ENCODE data around the gene CD300H. TPM values are rescaled to one million over a fixed set of nuclear protein-coding genes. Genes with fewer than 3 reads are reported as not detected.

Gene CD300H
- total RNA-seq, 1 experiment from 2014 or later: not detected

DNA sequence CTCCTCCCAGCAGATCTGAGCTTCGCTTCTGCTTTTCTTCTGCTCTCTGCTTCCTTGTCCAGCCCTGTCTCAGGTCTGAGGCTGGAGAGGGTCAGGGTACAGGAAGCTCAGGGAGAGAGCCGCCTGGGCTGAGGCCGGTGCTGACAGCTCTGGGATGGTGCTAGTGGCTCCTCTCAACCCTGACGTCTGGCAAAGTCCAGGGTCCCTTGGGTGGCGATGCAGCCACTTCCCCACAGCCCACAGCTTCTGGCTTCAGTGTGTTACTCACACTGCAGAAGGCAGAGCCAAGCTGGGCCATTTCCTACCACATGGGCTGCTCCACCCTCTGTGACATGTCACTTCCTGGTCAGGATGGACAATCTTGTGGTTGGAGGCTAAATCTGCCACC is 21.5 kb downstream of the CD300H start, which contains the start of gene CD300C:
Gene CD300C, minus strand, starts transcription at position 273 of the 388 bp plus-strand sequence. CDS start 333 bp downstream, outside the sequence.
- ATAC-seq: no peak
- Histone ChIP-seq H3K27me3 (ENCODE audit: control insufficient read depth, insufficient read depth, low read length) (no peaks in the 10 kb centered on the region), H3K27ac (ENCODE audit: low read length) (no peak within 1 kb of the TSS), H3K9me3 (ENCODE audit: control insufficient read depth, insufficient read depth, low read depth, low read length) (no peaks in the 10 kb centered on the region), H3K4me3 (ENCODE audit: low read depth in 2 of 2, low read length in 2 of 2) (no peak within 1 kb of the TSS), H3K36me3 (ENCODE audit: control insufficient read depth, insufficient read depth, low read length) (no peaks in the 10 kb centered on the region), H3K4me1 (ENCODE audit: control insufficient read depth, insufficient read depth, low read length) (no peaks in the 10 kb centered on the region)
- CTCF ChIA-PET: interaction anchor here (0.9 kb wide), 1 partner anchor 20 kb away, joined by 5 read pairs; no protein-coding TSS in a partner anchor
- in situ Hi-C loops (cut with HindIII; ENCODE audit: low pct_unique_long_range_greater_than_20kb, low sequenced_read_pairs): no loop called here
- no peak for DNase-seq (ENCODE audit: low read depth, low spot score)
- BruUV-seq (replicated peaks): no TSS peak
- TF ChIP-seq, protein P1, sequence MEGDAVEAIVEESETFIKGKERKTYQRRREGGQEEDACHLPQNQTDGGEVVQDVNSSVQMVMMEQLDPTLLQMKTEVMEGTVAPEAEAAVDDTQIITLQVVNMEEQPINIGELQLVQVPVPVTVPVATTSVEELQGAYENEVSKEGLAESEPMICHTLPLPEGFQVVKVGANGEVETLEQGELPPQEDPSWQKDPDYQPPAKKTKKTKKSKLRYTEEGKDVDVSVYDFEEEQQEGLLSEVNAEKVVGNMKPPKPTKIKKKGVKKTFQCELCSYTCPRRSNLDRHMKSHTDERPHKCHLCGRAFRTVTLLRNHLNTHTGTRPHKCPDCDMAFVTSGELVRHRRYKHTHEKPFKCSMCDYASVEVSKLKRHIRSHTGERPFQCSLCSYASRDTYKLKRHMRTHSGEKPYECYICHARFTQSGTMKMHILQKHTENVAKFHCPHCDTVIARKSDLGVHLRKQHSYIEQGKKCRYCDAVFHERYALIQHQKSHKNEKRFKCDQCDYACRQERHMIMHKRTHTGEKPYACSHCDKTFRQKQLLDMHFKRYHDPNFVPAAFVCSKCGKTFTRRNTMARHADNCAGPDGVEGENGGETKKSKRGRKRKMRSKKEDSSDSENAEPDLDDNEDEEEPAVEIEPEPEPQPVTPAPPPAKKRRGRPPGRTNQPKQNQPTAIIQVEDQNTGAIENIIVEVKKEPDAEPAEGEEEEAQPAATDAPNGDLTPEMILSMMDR (IDR thresholded peaks at IDR 0.05): no peak
- no peak for TF ChIP-seq SIN3A (IDR thresholded peaks at IDR 0.05; ENCODE audit: borderline replicate concordance, insufficient read depth, low read depth, low read length)
- TF ChIP-seq, protein P2, sequence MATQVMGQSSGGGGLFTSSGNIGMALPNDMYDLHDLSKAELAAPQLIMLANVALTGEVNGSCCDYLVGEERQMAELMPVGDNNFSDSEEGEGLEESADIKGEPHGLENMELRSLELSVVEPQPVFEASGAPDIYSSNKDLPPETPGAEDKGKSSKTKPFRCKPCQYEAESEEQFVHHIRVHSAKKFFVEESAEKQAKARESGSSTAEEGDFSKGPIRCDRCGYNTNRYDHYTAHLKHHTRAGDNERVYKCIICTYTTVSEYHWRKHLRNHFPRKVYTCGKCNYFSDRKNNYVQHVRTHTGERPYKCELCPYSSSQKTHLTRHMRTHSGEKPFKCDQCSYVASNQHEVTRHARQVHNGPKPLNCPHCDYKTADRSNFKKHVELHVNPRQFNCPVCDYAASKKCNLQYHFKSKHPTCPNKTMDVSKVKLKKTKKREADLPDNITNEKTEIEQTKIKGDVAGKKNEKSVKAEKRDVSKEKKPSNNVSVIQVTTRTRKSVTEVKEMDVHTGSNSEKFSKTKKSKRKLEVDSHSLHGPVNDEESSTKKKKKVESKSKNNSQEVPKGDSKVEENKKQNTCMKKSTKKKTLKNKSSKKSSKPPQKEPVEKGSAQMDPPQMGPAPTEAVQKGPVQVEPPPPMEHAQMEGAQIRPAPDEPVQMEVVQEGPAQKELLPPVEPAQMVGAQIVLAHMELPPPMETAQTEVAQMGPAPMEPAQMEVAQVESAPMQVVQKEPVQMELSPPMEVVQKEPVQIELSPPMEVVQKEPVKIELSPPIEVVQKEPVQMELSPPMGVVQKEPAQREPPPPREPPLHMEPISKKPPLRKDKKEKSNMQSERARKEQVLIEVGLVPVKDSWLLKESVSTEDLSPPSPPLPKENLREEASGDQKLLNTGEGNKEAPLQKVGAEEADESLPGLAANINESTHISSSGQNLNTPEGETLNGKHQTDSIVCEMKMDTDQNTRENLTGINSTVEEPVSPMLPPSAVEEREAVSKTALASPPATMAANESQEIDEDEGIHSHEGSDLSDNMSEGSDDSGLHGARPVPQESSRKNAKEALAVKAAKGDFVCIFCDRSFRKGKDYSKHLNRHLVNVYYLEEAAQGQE (IDR thresholded peaks at IDR 0.05; ENCODE audit: insufficient read depth in 1 of 2, low read depth in 2 of 2, low read length in 1 of 2): no peak
- TF ChIP-seq TCF7L2 (IDR thresholded peaks at IDR 0.05; ENCODE audit: low read depth, low read length): no peak
- no peak for TF ChIP-seq POLR2AphosphoS5 (IDR thresholded peaks at IDR 0.05; ENCODE audit: low read depth, low read length)
- intact Hi-C loops (cut with micrococcal nuclease; ENCODE audit: unreplicated experiment): no loop called here
- POLR2A ChIA-PET: no interaction called here

DNA sequence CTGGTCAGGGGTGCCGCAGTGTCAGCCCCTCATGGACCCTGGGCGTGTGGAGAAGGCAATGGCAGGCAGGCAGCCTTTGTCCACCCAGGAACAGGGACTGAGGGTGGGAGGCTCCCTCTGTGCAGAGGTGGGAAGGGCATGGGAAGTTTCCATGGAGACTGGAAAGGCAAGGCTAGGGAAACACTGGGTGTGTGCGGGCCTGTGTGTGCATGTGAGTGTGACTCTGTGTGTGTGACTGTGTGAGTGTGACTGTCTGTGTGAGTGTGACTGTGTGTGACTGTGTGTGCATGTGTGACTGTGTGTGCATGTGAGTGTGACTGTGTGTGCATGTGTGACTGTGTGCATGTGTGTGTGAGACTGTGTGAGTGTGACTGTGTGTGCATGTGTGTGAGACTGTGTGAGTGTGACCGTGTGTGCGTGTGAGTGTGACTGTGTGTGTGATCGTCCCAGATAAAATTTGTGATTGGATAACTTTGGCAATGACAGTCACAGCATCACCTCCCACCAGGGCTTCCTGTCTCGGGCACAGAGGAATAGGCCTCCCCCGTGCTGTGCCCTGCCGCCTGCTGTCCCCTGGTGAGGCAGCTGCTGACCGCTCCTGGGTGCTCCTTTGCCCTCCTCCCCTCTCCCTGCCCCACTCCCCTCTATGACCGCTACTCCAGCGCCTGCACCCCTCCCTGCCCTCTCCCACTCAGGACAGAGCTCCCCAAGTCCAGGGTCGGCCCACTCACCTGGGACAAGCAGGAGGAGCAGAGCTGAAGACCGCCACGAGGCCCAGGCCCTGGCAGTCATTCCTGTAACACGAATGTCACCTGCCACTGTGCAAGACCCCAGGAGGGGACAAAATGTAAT is 22.1 kb downstream of the CD300H start:
- Histone ChIP-seq H3K4me3 (ENCODE audit: low read depth in 2 of 2, low read length in 2 of 2) (no peak overlapping the region), H3K36me3 (ENCODE audit: control insufficient read depth, insufficient read depth, low read length) (no peaks in the 10 kb centered on the region), H3K27me3 (ENCODE audit: control insufficient read depth, insufficient read depth, low read length) (no peaks in the 10 kb centered on the region), H3K9me3 (ENCODE audit: control insufficient read depth, insufficient read depth, low read depth, low read length) (no peaks in the 10 kb centered on the region), H3K27ac (ENCODE audit: low read length) (no peak overlapping the region), H3K4me1 (ENCODE audit: control insufficient read depth, insufficient read depth, low read length) (no peaks in the 10 kb centered on the region)
- POLR2A ChIA-PET: no interaction called here
- DNase-seq (ENCODE audit: low read depth, low spot score) (no peak), ATAC-seq (0 out of 2 replicates have a peak, but pooled peaks have one; percentile 28)
- intact Hi-C loops (cut with micrococcal nuclease; ENCODE audit: unreplicated experiment) (no loop called here), in situ Hi-C loops (cut with HindIII; ENCODE audit: low pct_unique_long_range_greater_than_20kb, low sequenced_read_pairs) (no loop called here)
- BruUV-seq (replicated peaks): no TSS peak
- TF ChIP-seq, protein P2 (IDR thresholded peaks at IDR 0.05; ENCODE audit: insufficient read depth in 1 of 2, low read depth in 2 of 2, low read length in 1 of 2): no peak
- TF ChIP-seq, protein P1 (IDR thresholded peaks at IDR 0.05): no peak
- TF ChIP-seq POLR2AphosphoS5 (IDR thresholded peaks at IDR 0.05; ENCODE audit: low read depth, low read length) (no peak), TCF7L2 (IDR thresholded peaks at IDR 0.05; ENCODE audit: low read depth, low read length) (no peak), SIN3A (IDR thresholded peaks at IDR 0.05; ENCODE audit: borderline replicate concordance, insufficient read depth, low read depth, low read length) (no peak)
- CTCF ChIA-PET: interaction anchor here (0.9 kb wide), 1 partner anchor 21 kb away, joined by 5 read pairs; no protein-coding TSS in a partner anchor
